OCI-LY7 (cell line): ENCODE results near the gene CADM2.

Experiments
- CTCF ChIP-seq: fragments of 200-600 bp; sonication (generic); conservative IDR thresholded peaks from 2 replicates; pipeline ENCODE4 v1.5.1; 2014; ENCODE audit warnings: mild to moderate bottlenecking, antibody characterized with exemption, low read length, moderate library complexity, mixed read lengths
- EZH2phosphoT487 ChIP-seq: fragments of 200-600 bp; sonication (generic); IDR thresholded peaks from 2 replicates; pipeline ENCODE4 v1.6.1; 2018; ENCODE audit warnings: low read depth, borderline replicate concordance, mild to moderate bottlenecking, mixed run types, antibody characterized with exemption, low read length, moderate library complexity, mixed read lengths

- TF ChIP-seq CTCF (no peak), EZH2phosphoT487 (no peak)
These were observed 1.8 kb downstream of the CADM2 start for GRCh38 chr3:84960581-84960980.
